Measurements from ENCODE around the gene BAX. TPM values are rescaled to one million over a fixed set of nuclear protein-coding genes. Genes with fewer than 3 reads are reported as not detected.

BAX gene
- total RNA-seq, 2 experiments from 2014 or later: 272 to 279 TPM

DNA sequence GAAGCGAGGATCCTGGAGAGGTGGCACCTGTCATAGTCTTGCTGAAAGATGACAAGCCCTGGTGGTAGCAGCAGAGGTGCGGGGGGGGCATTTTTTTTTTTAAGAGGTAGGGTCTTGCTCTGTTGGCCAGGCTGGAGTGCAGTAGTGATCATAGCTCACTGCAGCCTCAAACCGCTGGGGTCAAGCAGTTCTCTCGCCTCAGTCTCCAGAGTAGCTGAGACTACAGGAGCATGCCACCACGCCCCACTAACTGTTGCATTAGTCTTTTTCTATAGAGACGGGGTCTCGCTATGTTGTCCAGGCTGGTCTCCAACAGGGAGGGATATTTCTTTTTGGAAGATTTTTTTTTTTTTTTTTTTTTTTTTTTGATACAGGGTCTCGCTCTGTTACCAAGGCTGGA is 3.3 kb downstream of the BAX start:
- POLR2A ChIA-PET: interaction anchor here (0.7 kb wide), 2 partner anchors 23 to 626 kb away, joined by 4 to 10 read pairs; no protein-coding TSS in a partner anchor
- CTCF ChIA-PET: interaction anchor here (2.3 kb wide), 1 partner anchor 13 kb away, joined by 7 read pairs; no protein-coding TSS in a partner anchor

DNA sequence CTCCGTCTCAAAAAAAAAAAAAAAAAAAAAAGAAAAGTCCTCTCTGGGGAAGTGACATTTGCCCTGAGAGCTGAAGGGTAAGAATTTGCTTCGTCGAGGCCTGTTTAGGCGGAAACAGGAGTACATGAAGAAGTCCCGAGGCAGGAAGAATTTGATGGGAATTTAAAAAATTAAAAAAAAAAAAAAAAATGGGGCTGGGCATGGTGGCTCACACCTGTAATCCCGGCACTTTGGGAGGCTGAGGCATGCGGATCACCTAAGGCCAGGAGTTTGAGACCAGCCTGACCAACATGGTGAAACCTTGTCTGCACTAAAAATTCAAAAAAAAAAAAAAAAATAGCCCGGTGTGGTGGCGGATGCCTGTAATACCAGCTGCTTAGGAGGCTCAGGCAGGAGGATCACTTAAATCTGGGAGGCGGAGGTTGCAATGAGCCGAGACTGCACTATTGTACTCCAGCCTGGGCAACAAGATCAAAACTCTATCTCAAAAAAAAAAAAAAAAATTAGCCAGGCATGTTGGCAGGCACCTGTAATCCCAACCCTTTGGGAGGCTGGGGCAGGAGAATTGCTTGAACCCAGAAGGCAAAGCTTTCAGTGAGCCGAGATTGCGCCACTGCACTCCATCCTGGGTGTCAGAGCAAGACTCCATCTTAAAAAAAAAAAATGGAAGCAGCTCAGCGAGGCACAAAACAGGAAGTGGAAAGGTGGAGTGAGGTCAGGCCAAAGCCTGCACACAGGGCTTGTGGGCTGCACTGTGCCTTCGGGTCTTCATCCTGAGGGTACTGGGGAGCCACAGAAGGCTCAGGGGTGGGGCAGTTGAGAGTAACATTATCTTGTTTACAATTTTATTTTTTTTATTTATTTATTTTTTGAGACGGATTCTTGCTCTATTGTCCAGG is 4.9 kb downstream of the BAX start:
- CTCF ChIA-PET: interaction anchor here (0.7 to 2.3 kb wide), 5 partner anchors 11 to 164 kb away, joined by 3 to 7 read pairs (median 5); no protein-coding TSS in a partner anchor

GRCh38 chr19:48961051-48961649 is 6.5 kb downstream of the BAX start:
- ChIA-PET POLR2A (interaction anchor here (1.5 kb wide), 1 partner anchor 32 kb away, joined by 7 read pairs; the partner anchor contains the start of genes GYS1 and RUVBL2), CTCF (interaction anchor here (0.8 to 0.9 kb wide), 2 partner anchors 10 kb away, joined by 3 read pairs; no protein-coding TSS in a partner anchor)

More for the DNA sequence above, 4.9 kb downstream of the BAX start:
- POLR2A ChIA-PET: interaction anchor here (0.5 to 0.6 kb wide), 3 partner anchors 33 to 101 kb away, joined by 3 to 4 read pairs (median 3); no protein-coding TSS in a partner anchor

DNA sequence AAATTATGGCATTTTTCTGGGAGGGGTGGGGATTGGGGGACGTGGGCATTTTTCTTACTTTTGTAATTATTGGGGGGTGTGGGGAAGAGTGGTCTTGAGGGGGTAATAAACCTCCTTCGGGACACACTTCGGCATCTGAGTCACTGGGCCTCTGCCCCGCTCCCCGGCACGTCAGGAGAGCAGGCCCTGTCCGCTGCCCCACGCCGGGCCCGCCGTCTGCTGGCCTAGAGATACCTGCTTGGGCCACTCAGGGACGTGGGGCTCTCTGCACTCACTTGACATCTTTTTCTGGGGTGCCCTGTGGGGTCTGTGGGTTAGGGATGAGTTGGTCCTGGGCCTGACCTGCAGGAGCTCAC is 7.0 kb downstream of the BAX start:
- POLR2A ChIA-PET: interaction anchor here (1.5 kb wide), 1 partner anchor 32 kb away, joined by 7 read pairs; the partner anchor contains the start of genes GYS1 and RUVBL2
- CTCF ChIA-PET: interaction anchor here (0.7 to 1.0 kb wide), 4 partner anchors 9 to 166 kb away, joined by 3 read pairs; no protein-coding TSS in a partner anchor

GRCh38 chr19:48962029-48962848 is 7.6 kb downstream of the BAX start:
- POLR2A ChIA-PET: interaction anchor here (0.5 to 1.5 kb wide), 4 partner anchors 14 to 90 kb away, joined by 3 to 7 read pairs (median 5); partner anchors contain the start of genes GYS1, PPP1R15A and RUVBL2
- CTCF ChIA-PET: interaction anchor here (0.7 to 1.0 kb wide), 3 partner anchors 8 to 167 kb away, joined by 3 read pairs; no protein-coding TSS in a partner anchor

DNA sequence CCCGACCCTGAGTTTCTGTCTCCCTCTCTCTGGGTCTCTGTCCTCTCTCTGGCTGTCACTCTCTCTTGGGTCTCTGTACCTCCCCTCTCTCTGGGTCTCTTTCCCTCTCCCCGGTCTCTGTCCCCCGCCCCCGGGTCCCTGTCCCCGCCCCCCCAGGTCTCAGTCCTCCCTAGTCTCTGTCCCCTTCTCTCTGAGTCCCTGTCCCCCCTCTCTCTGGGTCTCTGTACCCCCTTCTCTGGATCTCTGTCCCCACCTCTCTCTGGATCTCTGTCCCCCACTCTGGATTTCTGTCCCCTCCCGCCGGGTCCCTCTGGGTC is 8.1 kb downstream of the BAX start:
- ChIA-PET CTCF (interaction anchor here (0.9 to 1.0 kb wide), 2 partner anchors 8 to 67 kb away, joined by 3 read pairs; no protein-coding TSS in a partner anchor), POLR2A (interaction anchor here (0.9 to 1.5 kb wide), 2 partner anchors 31 to 91 kb away, joined by 3 to 7 read pairs; partner anchors contain the start of genes GYS1, PPP1R15A and RUVBL2)

GRCh38 chr19:48963371-48964204 is 8.9 kb downstream of the BAX start:
- ChIA-PET POLR2A (interaction anchor here (1.0 to 1.5 kb wide), 4 partner anchors 8 to 89 kb away, joined by 3 to 6 read pairs (median 4); partner anchors contain the start of genes BAX and NUCB1), CTCF (interaction anchor here (0.6 to 5.3 kb wide), 3 partner anchors 15 to 153 kb away, joined by 3 to 24 read pairs (median 3); partner anchors contain the start of genes GYS1 and RUVBL2)

DNA sequence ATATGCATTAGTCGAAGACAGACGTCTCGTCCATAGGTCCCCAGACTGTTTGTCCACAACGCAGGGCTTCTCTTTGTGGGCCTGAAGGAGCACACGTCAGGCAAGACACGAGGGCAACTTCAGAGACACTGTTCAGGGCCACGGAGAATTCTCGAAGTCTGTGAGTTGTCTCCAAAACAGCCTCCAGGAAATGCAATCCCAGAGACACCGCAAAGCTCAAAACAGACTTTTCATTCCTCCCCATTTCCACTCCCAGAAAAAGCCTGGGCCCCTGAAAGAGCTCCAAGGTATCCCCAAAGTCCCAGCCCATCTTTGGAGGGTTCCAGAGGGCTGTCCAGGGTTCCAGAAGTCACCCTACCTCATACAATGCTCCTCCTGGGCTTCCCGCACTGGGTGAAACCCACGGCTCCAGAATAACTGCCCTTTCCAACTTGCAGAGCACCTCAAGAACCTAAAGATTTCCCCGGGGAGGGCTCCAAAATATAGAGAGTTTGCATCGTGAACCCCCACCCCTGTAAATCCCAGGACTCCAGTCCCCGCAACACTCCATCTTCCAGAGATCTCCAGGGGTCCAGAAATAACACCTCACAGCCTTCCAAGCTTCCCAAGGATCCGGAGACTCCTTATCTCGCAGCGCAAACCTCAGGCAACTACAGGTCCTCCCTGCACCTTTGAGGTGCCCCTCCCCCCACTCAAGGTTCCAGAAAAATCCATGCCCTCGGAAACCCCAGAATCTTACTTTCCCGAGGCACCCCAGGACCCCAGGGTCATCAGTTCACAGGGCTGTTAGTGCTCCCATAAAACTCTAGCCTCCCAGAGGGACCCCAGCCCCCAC is 9.7 kb downstream of the BAX start:
- CTCF ChIA-PET: interaction anchor here (0.6 to 5.3 kb wide), 4 partner anchors 15 to 176 kb away, joined by 3 to 24 read pairs (median 3); partner anchors contain the start of genes GYS1 and RUVBL2
- POLR2A ChIA-PET: interaction anchor here (1.0 to 2.1 kb wide), 7 partner anchors 9 to 169 kb away, joined by 3 to 6 read pairs (median 5); partner anchors contain the start of genes BAX, NUCB1 and PPP1R15A

DNA sequence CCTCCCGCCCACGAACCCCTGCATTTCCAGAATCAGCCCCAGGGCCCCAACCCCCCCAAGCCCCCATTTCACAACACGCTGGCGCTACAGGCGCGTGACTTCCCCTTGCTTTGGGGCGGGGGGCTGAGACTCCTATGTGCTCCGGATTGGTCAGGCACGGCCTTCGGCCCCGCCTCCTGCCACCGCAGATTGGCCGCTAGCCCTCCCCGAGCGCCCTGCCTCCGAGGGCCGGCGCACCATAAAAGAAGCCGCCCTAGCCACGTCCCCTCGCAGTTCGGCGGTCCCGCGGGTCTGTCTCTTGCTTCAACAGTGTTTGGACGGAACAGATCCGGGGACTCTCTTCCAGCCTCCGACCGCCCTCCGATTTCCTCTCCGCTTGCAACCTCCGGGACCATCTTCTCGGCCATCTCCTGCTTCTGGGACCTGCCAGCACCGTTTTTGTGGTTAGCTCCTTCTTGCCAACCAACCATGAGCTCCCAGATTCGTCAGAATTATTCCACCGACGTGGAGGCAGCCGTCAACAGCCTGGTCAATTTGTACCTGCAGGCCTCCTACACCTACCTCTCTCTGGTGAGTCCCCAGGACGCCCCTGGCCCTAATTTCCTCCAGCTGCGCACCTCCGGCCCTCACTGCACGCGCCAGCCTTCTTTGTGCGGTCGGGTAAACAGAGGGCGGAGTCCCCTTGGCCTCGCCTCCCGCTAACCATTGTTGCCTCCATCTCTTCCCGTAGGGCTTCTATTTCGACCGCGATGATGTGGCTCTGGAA is 10.5 kb downstream of the BAX start, which contains the start of gene FTL:
Gene FTL (plus strand): TSS at position 270 of the 766 bp plus-strand sequence. CDS start 199 bp downstream, at position 469.
- ChIA-PET CTCF (interaction anchor here (1.3 to 5.3 kb wide), 3 partner anchors 28 to 177 kb away, joined by 3 to 24 read pairs (median 3); partner anchors contain the start of genes GYS1 and RUVBL2), POLR2A (interaction anchor here (1.1 to 2.1 kb wide), 3 partner anchors 11 to 170 kb away, joined by 3 to 6 read pairs (median 6); partner anchors contain the start of genes BAX and PPP1R15A)

DNA sequence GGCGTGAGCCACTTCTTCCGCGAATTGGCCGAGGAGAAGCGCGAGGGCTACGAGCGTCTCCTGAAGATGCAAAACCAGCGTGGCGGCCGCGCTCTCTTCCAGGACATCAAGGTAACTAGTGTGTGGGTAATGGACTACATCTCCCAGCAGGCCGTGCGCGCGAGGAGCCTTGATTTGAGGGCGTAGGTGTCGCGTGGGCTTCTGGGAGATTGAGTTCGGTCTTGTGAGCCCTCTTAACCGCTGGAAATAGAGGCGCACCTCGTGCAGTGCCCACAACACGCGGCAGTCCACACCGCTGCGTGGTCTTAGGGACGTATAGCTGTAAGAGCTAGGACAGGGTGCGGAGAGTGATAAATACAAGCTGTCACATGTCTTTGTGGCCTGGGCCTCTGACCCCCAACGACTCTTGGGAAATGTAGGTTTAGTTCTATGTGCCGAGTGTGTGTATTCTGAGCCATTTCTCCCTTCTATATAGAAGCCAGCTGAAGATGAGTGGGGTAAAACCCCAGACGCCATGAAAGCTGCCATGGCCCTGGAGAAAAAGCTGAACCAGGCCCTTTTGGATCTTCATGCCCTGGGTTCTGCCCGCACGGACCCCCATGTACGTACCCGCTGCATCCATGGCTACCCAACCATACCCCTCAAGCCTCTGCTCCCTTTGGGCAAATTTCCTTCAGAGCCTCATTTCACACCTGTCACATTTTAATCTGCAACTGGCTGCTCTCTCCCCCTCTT is 11.3 kb downstream of the BAX start:
- CTCF ChIA-PET: interaction anchor here (1.3 to 5.3 kb wide), 3 partner anchors 27 to 178 kb away, joined by 3 to 24 read pairs (median 3); partner anchors contain the start of genes GYS1 and RUVBL2
- POLR2A ChIA-PET: interaction anchor here (0.6 to 2.1 kb wide), 5 partner anchors 11 to 171 kb away, joined by 3 to 8 read pairs (median 6); partner anchors contain the start of genes BAX and PPP1R15A

GRCh38 chr19:48966541-48967345 is 12.1 kb downstream of the BAX start:
- ChIA-PET CTCF (interaction anchor here (0.9 to 5.3 kb wide), 4 partner anchors 9 to 179 kb away, joined by 3 to 24 read pairs (median 4); partner anchors contain the start of genes GYS1 and RUVBL2), POLR2A (interaction anchor here (0.6 to 2.1 kb wide), 4 partner anchors 12 to 171 kb away, joined by 3 to 8 read pairs (median 6); partner anchors contain the start of genes BAX and PPP1R15A)

DNA sequence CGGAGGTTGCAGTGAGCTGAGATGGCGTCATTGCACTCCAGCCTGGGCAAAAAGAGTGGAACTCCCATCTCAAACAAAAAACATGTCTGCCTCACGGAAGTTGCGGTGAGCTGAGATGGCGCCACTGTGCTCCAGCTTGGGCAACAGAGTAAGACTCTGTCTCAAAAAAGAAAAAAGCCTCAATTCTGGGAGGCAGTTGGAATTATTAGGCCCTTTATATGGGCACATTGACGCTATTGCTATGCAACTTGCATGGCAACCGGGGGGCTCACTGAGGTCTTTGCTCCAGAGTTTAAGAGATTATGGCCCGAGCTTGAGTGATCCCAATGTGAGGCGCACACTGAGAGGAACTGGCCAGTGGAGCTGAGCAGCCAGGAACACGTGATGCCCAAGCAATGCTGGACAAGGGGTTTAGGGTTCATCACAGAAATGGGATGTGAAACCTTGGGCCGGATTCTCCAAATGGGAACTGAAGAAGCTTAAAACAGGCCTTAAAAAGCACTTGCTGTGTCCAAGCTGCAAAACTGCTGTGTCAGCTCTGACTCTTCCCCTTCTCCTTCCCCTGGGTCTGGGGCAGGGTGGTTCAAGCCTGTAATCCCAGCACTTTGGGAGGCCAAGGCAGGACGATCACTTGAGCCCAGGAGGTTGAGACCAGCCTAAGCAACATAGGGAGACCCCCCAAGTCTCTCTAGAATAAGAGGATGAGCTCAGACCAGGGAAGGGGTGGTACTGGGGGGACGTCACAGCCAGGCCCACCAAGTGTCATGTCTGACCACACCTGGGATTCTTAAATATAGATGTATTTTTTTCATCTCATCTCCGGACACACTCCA is 12.9 kb downstream of the BAX start:
- ChIA-PET CTCF (interaction anchor here (0.7 to 5.3 kb wide), 4 partner anchors 9 to 180 kb away, joined by 3 to 24 read pairs (median 4); partner anchors contain the start of genes GYS1 and RUVBL2), POLR2A (interaction anchor here (0.6 to 2.1 kb wide), 4 partner anchors 13 to 172 kb away, joined by 3 to 8 read pairs (median 4); no protein-coding TSS in a partner anchor)

Measured in activated CD8-positive, alpha-beta memory T cell treated with anti-CD3 and anti-CD28 coated beads for 36 hours (primary cell).